ENCODE measurements around the gene CD2BP2. TPM values are rescaled to one million over a fixed set of nuclear protein-coding genes. Genes with fewer than 3 reads are reported as not detected.

Gene CD2BP2
- total and polyA plus RNA-seq, 3 donors from 2014 or later: 32.8 to 52.5 (median 39.5) TPM

DNA sequence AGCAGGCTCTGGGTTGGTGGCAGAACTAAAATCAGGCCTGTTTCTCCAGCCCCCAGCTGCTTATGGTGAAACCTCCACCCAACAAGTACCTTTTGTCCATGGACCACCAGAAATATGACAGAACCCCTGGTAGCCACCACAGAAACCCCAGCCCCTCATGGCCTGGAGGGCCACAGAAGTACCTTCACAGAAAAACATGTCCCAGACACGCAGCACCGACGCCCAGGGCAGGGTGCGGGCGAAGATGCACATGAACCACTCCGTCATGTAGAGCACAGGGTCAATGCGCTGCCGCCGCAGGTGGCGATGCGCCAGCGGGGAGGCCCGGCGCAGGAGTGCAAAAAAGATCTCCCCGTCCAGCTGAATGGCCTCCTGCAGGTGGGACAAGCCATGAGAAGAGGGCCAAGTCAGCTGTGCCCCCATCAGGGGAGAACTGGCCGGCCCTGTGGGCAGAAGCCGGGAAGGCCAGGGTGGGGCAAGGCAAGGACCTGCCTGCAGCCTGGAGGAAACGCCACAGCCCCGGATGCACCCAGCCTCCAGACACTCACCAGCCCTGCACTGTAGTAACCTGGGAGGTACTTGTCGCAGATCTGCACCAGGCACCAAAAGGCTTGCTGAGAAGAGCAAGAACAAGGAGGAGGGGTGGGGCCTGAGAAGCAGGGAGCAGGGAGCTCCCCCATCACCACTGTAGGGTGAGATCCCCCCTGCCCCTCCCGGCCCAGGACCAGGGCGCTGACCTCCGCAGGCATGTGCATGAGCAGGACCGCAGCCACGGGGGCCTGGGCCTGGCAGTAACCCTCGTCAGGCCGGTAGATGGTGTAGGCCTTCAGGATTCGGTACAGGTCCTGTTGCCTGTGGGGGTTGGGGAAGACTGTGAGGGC lies 4.1 kb upstream of the CD2BP2 start:
- Histone ChIP-seq H3K4me3 (no peak overlapping the region), H3K27ac (no peak overlapping the region), H3K4me1 (peaks cover 17% of the 10 kb centered on the region), H3K36me3 (ENCODE audit: low read depth, missing control alignments) (no peaks in the 10 kb centered on the region), H3K27me3 (no peaks in the 10 kb centered on the region), H3K9me3 (no peaks in the 10 kb centered on the region)
- DNase-seq: no peak
- intact Hi-C loops (cut with DNase I; ENCODE audit: low total_unique reads): no loop called here
- 90% methylated on average over 20 to 28 of the region's 28 CpGs for WGBS, 2 donors
- TF ChIP-seq, protein P1, sequence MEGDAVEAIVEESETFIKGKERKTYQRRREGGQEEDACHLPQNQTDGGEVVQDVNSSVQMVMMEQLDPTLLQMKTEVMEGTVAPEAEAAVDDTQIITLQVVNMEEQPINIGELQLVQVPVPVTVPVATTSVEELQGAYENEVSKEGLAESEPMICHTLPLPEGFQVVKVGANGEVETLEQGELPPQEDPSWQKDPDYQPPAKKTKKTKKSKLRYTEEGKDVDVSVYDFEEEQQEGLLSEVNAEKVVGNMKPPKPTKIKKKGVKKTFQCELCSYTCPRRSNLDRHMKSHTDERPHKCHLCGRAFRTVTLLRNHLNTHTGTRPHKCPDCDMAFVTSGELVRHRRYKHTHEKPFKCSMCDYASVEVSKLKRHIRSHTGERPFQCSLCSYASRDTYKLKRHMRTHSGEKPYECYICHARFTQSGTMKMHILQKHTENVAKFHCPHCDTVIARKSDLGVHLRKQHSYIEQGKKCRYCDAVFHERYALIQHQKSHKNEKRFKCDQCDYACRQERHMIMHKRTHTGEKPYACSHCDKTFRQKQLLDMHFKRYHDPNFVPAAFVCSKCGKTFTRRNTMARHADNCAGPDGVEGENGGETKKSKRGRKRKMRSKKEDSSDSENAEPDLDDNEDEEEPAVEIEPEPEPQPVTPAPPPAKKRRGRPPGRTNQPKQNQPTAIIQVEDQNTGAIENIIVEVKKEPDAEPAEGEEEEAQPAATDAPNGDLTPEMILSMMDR (IDR thresholded peaks at IDR 0.05): no peak
- no peak for TF ChIP-seq POLR2A (IDR thresholded peaks at IDR 0.05)

DNA sequence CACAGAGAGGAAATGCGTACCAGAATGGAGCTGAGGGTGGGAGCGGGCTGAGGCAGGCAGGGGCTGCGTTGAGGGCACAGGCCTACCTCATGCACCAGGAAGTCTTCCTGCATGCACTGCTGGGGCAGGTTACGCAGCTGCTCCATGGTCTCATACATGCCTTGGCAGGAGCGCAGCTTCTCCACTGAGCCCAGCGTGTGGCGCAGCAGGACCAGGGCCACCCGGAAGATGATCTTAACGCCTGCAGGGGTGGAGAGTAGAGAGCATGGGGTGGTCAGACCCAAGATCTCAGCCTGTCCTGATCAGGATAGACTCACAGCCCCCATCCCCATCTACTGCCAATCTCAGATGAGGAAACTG lies 3.4 kb upstream of the CD2BP2 start:
- WGBS, 2 donors: 92 to 96% methylated on average over 7 to 9 of the region's 9 CpGs
- TF ChIP-seq POLR2A (IDR thresholded peaks at IDR 0.05): no peak
- TF ChIP-seq, protein P1 (IDR thresholded peaks at IDR 0.05): no peak
- DNase-seq: no peak
- Histone ChIP-seq H3K9me3 (no peaks in the 10 kb centered on the region), H3K4me3 (no peak overlapping the region), H3K27me3 (no peaks in the 10 kb centered on the region), H3K4me1 (peaks cover 21% of the 10 kb centered on the region), H3K36me3 (ENCODE audit: low read depth, missing control alignments) (no peaks in the 10 kb centered on the region), H3K27ac (no peak overlapping the region)
- intact Hi-C loops (cut with DNase I; ENCODE audit: low total_unique reads): no loop called here

DNA sequence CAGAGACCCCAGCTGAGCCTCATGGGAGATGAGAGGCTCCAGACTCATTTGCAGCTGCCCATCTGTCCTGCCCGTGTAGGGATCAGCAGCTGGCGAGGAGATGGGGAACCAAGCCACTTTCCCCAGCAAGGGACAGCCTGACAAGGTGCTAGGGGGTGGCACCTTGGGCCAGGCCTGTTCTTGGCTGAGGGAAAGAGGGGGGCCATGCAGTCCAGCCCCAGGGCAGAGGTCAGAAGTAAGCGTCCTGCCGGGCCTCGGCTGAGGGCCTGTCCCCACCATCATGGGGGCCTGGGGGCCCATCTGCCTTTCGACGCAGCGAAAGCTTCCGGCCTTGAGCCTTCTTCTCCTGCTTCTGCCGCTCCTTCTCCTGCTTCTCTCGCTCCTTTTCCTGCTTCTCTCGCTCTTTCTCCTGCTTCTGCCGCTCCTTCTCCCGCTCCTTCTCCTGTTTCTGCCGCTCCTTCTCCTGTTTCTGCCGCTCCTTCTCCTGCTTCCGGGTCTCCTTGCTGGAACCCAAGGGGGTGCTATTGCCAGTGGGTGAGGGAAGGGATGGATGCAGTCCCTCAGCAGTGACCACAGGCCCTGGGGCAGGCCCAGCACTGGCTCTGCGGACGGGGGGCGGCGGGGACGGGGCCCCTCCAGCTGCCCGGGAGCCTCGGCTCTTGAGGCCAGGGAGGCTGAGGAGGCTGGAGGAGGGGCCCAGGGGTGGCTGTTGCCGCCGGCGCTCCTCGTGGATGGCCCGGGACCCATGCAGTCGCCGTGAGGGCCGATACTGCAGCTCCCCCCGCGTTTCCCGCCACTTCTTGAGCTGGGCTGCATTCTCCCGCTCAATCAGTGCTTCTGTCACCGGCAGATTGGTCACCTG lies 2.8 kb upstream of the CD2BP2 start:
- DNase-seq: no peak
- TF ChIP-seq, protein P1 (IDR thresholded peaks at IDR 0.05): no peak
- TF ChIP-seq POLR2A (IDR thresholded peaks at IDR 0.05): no peak
- H3K4me1 ChIP-seq: peaks cover 22% of the 10 kb centered on the region
- no peaks in the 10 kb centered on the region for H3K36me3 ChIP-seq (ENCODE audit: low read depth, missing control alignments)
- intact Hi-C loops (cut with DNase I; ENCODE audit: low total_unique reads): no loop called here
- no peak overlapping the region for H3K4me3 ChIP-seq
- no peaks in the 10 kb centered on the region for H3K27me3 ChIP-seq
- WGBS, 2 donors: 86 to 94% methylated on average over 20 to 35 of the region's 37 CpGs
- no peaks in the 10 kb centered on the region for H3K9me3 ChIP-seq
- no peak overlapping the region for H3K27ac ChIP-seq

DNA sequence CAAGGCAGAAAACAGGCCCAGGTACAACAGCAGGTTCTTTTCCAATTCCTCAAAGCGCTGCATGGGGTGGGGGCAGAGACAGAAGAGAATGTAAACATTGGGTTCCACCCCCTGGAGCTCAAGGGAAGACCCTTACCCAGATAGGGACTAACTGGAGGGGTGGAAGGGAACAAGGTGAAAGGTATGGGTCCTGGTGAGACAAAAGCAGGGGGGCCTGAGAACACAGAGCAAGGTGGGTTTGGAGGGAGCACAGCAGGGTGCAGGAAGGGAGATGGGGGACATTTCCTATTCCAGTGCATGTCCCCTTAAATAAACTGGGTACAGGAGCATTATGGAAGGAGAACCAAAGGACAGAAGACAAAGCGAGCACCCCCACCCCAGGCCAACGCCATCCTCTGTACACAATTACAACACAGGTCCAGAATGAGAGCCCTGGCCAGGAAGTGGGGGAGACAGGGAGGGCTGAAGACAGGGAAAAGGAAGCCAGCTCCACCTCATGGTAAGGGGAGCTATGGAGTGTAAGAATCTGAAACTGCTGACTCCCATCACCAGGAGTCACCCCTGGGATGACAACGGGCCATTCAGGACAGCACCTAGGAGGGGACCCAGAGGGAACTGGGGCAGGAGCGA lies 2.1 kb upstream of the CD2BP2 start:
- TF ChIP-seq, protein P1 (IDR thresholded peaks at IDR 0.05): no peak
- TF ChIP-seq POLR2A (IDR thresholded peaks at IDR 0.05): no peak
- Histone ChIP-seq H3K36me3 (ENCODE audit: low read depth, missing control alignments) (no peaks in the 10 kb centered on the region), H3K9me3 (no peaks in the 10 kb centered on the region), H3K27me3 (no peaks in the 10 kb centered on the region), H3K27ac (no peak overlapping the region), H3K4me1 (peaks cover 29% of the 10 kb centered on the region), H3K4me3 (no peak overlapping the region)
- no peak for DNase-seq
- intact Hi-C loops (cut with DNase I; ENCODE audit: low total_unique reads): no loop called here
- 69 to 79% methylated on average over 5 of the region's 5 CpGs for WGBS, 2 donors

Measured in testis (tissue), 3 donors.